ENCODE data around the gene VDAC2.

DNA sequence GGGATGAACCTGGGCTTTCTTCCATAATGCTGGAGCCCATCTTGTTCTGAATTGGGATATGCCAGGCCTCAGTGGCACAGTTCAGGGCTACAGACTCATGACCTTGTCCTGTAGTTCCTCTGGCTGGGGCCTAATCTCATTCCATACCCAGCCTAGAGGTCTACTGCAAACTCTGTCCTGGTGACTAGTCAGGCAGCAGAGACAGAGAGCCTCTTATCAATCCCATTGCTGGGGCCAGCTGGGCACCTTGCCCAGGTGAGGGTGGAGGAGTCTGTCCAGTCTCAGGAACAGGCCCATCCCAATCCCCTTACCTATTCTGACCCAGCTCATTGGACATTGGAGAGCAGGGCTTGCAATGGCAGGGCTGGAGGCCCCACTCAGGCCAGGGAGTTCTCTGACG, 53.2 kb downstream of the VDAC2 start:
- TF ChIP-seq, protein P1, sequence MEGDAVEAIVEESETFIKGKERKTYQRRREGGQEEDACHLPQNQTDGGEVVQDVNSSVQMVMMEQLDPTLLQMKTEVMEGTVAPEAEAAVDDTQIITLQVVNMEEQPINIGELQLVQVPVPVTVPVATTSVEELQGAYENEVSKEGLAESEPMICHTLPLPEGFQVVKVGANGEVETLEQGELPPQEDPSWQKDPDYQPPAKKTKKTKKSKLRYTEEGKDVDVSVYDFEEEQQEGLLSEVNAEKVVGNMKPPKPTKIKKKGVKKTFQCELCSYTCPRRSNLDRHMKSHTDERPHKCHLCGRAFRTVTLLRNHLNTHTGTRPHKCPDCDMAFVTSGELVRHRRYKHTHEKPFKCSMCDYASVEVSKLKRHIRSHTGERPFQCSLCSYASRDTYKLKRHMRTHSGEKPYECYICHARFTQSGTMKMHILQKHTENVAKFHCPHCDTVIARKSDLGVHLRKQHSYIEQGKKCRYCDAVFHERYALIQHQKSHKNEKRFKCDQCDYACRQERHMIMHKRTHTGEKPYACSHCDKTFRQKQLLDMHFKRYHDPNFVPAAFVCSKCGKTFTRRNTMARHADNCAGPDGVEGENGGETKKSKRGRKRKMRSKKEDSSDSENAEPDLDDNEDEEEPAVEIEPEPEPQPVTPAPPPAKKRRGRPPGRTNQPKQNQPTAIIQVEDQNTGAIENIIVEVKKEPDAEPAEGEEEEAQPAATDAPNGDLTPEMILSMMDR (IDR thresholded peaks at IDR 0.05): no peak
- TF ChIP-seq POLR2A (IDR thresholded peaks at IDR 0.05) (no peak), EP300 (IDR thresholded peaks at IDR 0.05) (no peak), POLR2AphosphoS5 (IDR thresholded peaks at IDR 0.05) (no peak)
